Measurements from ENCODE around the gene ATP8B4. TPM values are rescaled to one million over a fixed set of nuclear protein-coding genes. Genes with fewer than 3 reads are reported as not detected.

Gene ATP8B4
- total and polyA plus RNA-seq, 12 donors = 0.39 to 5.3 (median 1.6) TPM

- intact Hi-C loops (cut with DNase I) = loop anchor here in 1 of 10 donors (10.0 kb wide), 1 partner anchor 57 kb away; no protein-coding TSS in a partner anchor
- Histone ChIP-seq H3K36me3 (no peaks in the 10 kb centered on the region), H3K9me3 (peaks cover 0 to 16% (median 0%) of the 10 kb centered on the region in 11 donors), H3K27ac (no peak overlapping the region), H3K4me1 (peaks cover 0 to 3% (median 0%) of the 10 kb centered on the region in 9 donors), H3K4me3 (no peak overlapping the region), H3K27me3 (no peaks in the 10 kb centered on the region)
- DNase-seq (no peak), ATAC-seq (no peak)
- WGBS, 2 donors = 91 to 96% methylated on average over 2 of the region's 2 CpGs
- TF ChIP-seq, protein P1, sequence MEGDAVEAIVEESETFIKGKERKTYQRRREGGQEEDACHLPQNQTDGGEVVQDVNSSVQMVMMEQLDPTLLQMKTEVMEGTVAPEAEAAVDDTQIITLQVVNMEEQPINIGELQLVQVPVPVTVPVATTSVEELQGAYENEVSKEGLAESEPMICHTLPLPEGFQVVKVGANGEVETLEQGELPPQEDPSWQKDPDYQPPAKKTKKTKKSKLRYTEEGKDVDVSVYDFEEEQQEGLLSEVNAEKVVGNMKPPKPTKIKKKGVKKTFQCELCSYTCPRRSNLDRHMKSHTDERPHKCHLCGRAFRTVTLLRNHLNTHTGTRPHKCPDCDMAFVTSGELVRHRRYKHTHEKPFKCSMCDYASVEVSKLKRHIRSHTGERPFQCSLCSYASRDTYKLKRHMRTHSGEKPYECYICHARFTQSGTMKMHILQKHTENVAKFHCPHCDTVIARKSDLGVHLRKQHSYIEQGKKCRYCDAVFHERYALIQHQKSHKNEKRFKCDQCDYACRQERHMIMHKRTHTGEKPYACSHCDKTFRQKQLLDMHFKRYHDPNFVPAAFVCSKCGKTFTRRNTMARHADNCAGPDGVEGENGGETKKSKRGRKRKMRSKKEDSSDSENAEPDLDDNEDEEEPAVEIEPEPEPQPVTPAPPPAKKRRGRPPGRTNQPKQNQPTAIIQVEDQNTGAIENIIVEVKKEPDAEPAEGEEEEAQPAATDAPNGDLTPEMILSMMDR (IDR thresholded peaks at IDR 0.05) = no peak
These were observed 32.4 kb upstream of the ATP8B4 start for GRCh38 chr15:50151476-50151875.

DNA sequence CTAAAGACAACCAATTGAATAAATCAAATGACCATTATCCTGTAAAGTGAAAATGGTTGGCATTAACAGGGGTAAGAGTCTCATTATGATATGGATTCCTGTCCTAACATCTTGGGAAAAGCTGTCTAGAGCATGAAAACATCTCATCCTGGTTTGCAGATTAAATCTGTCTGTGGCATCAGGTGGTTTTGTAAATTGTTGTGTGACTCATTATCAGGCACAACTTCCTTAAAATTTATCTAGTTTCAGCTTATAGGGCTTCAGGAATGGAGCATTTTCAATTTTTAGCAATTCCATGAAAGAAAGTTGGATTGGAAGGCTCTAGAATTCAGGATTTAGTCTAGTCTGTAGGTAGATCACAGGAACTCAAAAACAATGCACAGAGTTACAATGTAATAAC, 31.8 kb upstream of the ATP8B4 start:
- ATAC-seq (no peak), DNase-seq (no peak)
- Histone ChIP-seq H3K9me3 (peaks cover 0 to 16% (median 0%) of the 10 kb centered on the region in 11 donors), H3K27me3 (no peaks in the 10 kb centered on the region), H3K4me1 (peaks cover 0 to 3% (median 0%) of the 10 kb centered on the region in 9 donors), H3K27ac (no peak overlapping the region), H3K36me3 (no peaks in the 10 kb centered on the region), H3K4me3 (no peak overlapping the region)
- intact Hi-C loops (cut with DNase I) = loop anchor here in 1 of 10 donors (10.0 kb wide), 1 partner anchor 56 kb away; no protein-coding TSS in a partner anchor
- TF ChIP-seq, protein P1 (IDR thresholded peaks at IDR 0.05) = no peak

DNA sequence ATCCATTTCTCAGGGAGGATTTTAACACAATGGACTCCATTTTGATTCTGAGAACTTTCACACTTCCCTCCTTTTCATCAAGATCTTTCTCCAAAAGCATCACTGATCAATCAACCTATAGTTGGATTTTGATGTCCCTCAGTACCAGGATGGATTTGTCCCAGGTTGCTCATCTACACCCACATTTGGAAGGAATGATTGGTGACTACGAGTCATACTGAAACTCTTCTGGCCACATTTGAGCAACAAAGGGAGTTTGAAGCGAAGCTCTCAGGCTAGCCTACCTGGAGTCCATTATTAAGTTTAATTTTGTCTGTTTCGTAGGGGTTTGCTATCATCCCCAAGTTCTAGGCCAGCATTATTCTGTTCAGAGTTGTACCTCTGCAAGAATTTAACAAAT, 31.3 kb upstream of the ATP8B4 start:
- 92 to 94% methylated on average over 3 of the region's 3 CpGs for WGBS, 2 donors
- DNase-seq (no peak), ATAC-seq (no peak)
- H3K4me3 ChIP-seq = no peak overlapping the region
- intact Hi-C loops (cut with DNase I) = loop anchor here in 1 of 10 donors (10.0 kb wide), 1 partner anchor 56 kb away; no protein-coding TSS in a partner anchor
- TF ChIP-seq, protein P1 (IDR thresholded peaks at IDR 0.05) = no peak
- H3K4me1 ChIP-seq = peaks cover 0 to 7% (median 0%) of the 10 kb centered on the region in 9 donors
- no peaks in the 10 kb centered on the region for H3K27me3 ChIP-seq
- no peaks in the 10 kb centered on the region for H3K36me3 ChIP-seq
- H3K9me3 ChIP-seq = peaks cover 0 to 12% (median 0%) of the 10 kb centered on the region in 11 donors
- no peak overlapping the region for H3K27ac ChIP-seq

DNA sequence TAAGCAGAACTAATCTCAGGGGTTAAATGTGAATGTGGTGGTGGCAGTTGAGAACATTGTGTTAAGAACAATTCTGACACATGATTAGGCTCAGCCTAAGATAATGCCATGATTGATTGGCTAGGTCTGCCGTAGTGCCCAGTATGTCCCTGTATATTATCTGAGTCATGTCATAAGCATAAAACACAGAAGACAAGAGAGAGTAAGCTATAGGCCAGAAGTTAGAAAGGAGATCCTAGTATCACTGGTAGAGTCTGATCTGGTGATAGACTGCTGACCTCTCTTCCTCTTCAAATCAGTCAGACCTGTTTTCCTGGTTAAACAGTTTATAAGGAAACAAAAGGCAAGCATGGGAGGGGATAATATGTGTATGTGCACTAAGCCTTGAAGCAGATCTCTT, 30.1 kb upstream of the ATP8B4 start:
- Histone ChIP-seq H3K36me3 (no peaks in the 10 kb centered on the region), H3K27ac (no peak overlapping the region), H3K4me3 (no peak overlapping the region), H3K27me3 (no peaks in the 10 kb centered on the region), H3K9me3 (no peaks in the 10 kb centered on the region), H3K4me1 (peaks cover 0 to 15% (median 0%) of the 10 kb centered on the region in 9 donors)
- DNase-seq (no peak), ATAC-seq (no peak)
- TF ChIP-seq, protein P1 (IDR thresholded peaks at IDR 0.05) = no peak
- intact Hi-C loops (cut with DNase I) = loop anchor here in 9 of 10 donors (5.0 to 10.0 kb wide), 6 partner anchors 264 to 1794 kb away; partner anchors contain the start of gene FGF7 (in 1 of the 9)
- WGBS, 2 donors = 11 to 17% methylated on average over 1 of the region's 1 CpG
